Activated T-helper 2 cell treated with anti-CD3 and anti-CD28 coated beads, Interferon-gamma antibody, Interleukin-2, Interleukin-4, amounts not matched to agents 10 μg/mL and 5 μg/mL and 100 μg/mL, durations not matched to agents 14 hours and 24 hours and 36 hours (primary cell): Measurements from ENCODE around the gene C10orf67. TPM values are rescaled to one million over a fixed set of nuclear protein-coding genes. Genes with fewer than 3 reads are reported as not detected.
"Not testable (repeated sequence)": the region's sequence is repeated elsewhere in the genome, so short reads cannot be mapped to it uniquely, and the experiment has no call there.

Source experiments
- DNase-seq: peaks from one replicate; pipeline ENCODE4 v3.0.0; 2021; ENCODE audit warnings: low spot score
- H3K27ac Mint-ChIP-seq: one replicate; pipeline ENCODE4 v1.8.0; 2021; ENCODE audit warnings: mixed read lengths
- H3K27me3 Mint-ChIP-seq: one replicate; pipeline ENCODE4 v1.8.0; 2021; ENCODE audit warnings: low read depth, mixed read lengths
- H3K36me3 Mint-ChIP-seq: one replicate; pipeline ENCODE4 v1.8.0; 2021; ENCODE audit warnings: low read depth, mixed read lengths
- H3K4me1 Mint-ChIP-seq: one replicate; pipeline ENCODE4 v1.8.0; 2021; ENCODE audit warnings: low read depth, mixed read lengths
- H3K4me3 Mint-ChIP-seq: one replicate; pipeline ENCODE4 v1.8.0; 2021; ENCODE audit warnings: low read depth, mild to moderate bottlenecking, moderate library complexity, mixed read lengths
- H3K9me3 Mint-ChIP-seq: one replicate; pipeline ENCODE4 v1.8.0; 2021; ENCODE audit warnings: mixed read lengths
- intact Hi-C: fragments of 100-400 bp; cut with micrococcal nuclease; formaldehyde crosslinking; loops from one replicate; pipeline ENCODE4 v1.15.1; 2023
- total RNA-seq: library from RNA; stranded (reverse); gene quantifications from 2 replicates; pipeline ENCODE4 v1.2.3, GENCODE V29; 2022

Gene C10orf67
- total RNA-seq, 1 donor from 2014 or later: not detected

- H3K4me1 Mint-ChIP-seq: peaks cover 43% of the 10 kb centered on the region
- intact Hi-C loops: no loop called here
- H3K9me3 Mint-ChIP-seq: no peaks in the 10 kb centered on the region
- H3K27me3 Mint-ChIP-seq: no peaks in the 10 kb centered on the region
- H3K27ac Mint-ChIP-seq: no peak overlapping the region
- H3K36me3 Mint-ChIP-seq: peaks cover 1% of the 10 kb centered on the region
- no peak for DNase-seq
- no peak overlapping the region for H3K4me3 Mint-ChIP-seq
These were observed 26.5 kb upstream of the C10orf67 start for GRCh38 chr10:23371073-23371472.

- H3K4me1 Mint-ChIP-seq: peaks cover 49% of the 10 kb centered on the region
- H3K36me3 Mint-ChIP-seq: peaks cover 3% of the 10 kb centered on the region
- intact Hi-C loops: no loop called here
- H3K9me3 Mint-ChIP-seq: no peaks in the 10 kb centered on the region
- no peak overlapping the region for H3K27ac Mint-ChIP-seq
- no peak overlapping the region for H3K4me3 Mint-ChIP-seq
- DNase-seq: no peak
- no peaks in the 10 kb centered on the region for H3K27me3 Mint-ChIP-seq
These were observed 25.5 kb upstream of the C10orf67 start for GRCh38 chr10:23370106-23370505.

GRCh38 chr10:23368816-23369640 lies 24.4 kb upstream of the C10orf67 start:
- Mint-ChIP-seq H3K4me3 (peak overlapping the region; percentile 53), H3K9me3 (no peaks in the 10 kb centered on the region), H3K4me1 (peaks cover 55% of the 10 kb centered on the region), H3K27ac (peak overlapping the region; percentile 60), H3K36me3 (peaks cover 3% of the 10 kb centered on the region), H3K27me3 (no peaks in the 10 kb centered on the region)
- peak; percentile 16 for DNase-seq
- intact Hi-C loops: loop anchor here (1.0 to 10.0 kb wide), 6 partner anchors 24 to 1096 kb away; partner anchors contain the start of gene MSRB2

DNA sequence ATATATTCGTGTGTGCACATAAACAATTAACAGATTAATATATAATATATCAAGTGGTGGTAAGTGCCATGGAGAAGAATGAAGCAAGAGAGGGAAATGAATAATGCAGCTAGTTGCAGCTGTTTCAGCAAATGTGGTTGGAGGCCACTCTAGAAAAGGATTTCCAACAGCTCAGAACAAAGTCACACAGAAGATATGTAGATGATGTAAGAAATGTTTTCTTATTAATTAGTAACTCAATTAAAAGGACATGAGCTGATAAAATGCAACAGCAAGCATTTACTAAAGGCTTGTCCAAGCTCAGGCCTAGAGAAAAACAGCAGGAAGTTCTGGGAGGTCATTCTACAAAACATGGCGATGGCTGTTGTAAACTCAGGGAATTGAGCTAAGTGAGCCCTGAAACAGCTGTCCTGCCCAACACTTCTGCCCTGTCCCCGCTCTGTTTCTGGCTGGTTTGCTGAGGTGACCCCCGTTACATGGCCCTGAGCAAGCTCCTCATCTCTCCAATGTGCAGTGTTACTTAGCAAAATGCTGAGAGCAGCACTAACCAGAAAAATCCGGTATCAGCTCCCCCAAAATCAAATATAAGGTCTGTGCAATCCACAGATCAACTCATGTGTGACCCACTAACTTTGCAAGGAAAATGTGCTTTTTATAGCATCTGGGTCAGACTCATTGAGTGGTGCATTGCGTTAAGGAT lies 23.4 kb upstream of the C10orf67 start:
- Mint-ChIP-seq H3K4me3 (peak overlapping the region; percentile 53), H3K27me3 (no peaks in the 10 kb centered on the region), H3K36me3 (peaks cover 3% of the 10 kb centered on the region), H3K27ac (peak overlapping the region; percentile 40), H3K4me1 (peaks cover 58% of the 10 kb centered on the region), H3K9me3 (peaks cover 3% of the 10 kb centered on the region)
- no peak for DNase-seq
- intact Hi-C loops: loop anchor here (1.0 to 10.0 kb wide), 6 partner anchors 25 to 1097 kb away; partner anchors contain the start of gene MSRB2

DNA sequence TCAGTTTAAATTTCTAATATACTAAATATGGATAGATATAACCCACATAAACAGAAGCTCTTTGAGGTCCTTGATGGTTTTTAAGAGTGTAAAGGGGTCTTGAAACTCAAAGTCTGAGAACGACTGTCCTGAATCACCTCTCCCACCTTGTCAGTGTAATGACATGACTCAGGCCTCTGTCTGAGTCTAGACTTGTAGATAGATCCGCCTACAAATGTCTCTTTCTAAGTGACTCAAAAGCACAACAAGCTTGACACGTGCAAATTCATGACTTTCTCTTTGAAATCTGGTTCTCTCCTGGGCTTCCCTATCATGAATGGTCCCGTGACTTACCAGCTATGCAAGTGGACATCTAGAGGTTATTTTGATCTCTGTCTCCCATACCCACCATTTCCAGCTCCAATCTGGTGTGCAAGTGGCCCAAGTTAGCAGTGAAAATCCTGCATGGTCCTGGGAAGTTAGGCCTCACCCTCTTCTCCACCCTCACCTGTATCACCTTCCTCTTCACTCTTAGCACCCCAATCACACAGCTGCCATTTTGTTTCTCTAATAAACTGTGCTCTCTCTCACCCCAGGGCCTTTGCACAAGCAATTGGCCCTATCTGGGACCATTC lies 20.9 kb upstream of the C10orf67 start:
- intact Hi-C loops: loop anchor here (2.0 to 10.0 kb wide), 4 partner anchors 33 to 1099 kb away; partner anchors contain the start of genes MSRB2 and OTUD1
- H3K36me3 Mint-ChIP-seq, H3K4me3 Mint-ChIP-seq, DNase-seq, H3K27ac Mint-ChIP-seq, H3K27me3 Mint-ChIP-seq, H3K9me3 Mint-ChIP-seq: not testable (repeated sequence)
- H3K4me1 Mint-ChIP-seq: peaks cover 70% of the 10 kb centered on the region

DNA sequence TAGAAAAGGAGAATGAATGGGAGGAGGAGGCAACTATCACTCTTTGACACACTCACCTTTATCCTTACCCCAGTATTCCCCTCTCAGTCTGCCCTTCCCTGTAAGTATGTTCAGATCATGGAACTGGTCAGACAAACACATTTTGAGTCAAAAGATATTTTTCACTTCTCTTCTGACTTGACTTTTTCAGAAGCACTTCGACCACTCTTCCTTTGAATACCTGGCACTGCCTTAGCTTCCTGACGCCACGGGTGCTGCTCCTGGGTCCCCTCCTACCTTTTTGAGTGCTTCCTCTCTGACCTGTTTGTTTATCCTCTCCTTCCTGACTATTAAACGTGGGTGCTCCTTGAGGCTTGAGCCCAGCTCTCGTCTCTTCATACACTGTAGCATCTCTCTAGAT lies 19.8 kb upstream of the C10orf67 start:
- H3K27me3 Mint-ChIP-seq: no peaks in the 10 kb centered on the region
- peaks cover 60% of the 10 kb centered on the region for H3K4me1 Mint-ChIP-seq
- no peak for DNase-seq
- H3K27ac Mint-ChIP-seq: peak overlapping the region; percentile 90
- H3K36me3 Mint-ChIP-seq: peaks cover 3% of the 10 kb centered on the region
- H3K9me3 Mint-ChIP-seq: peaks cover 3% of the 10 kb centered on the region
- intact Hi-C loops: loop anchor here (2.0 to 10.0 kb wide), 3 partner anchors 74 to 1100 kb away; partner anchors contain the start of genes MSRB2 and OTUD1
- H3K4me3 Mint-ChIP-seq: peak overlapping the region; percentile 2

DNA sequence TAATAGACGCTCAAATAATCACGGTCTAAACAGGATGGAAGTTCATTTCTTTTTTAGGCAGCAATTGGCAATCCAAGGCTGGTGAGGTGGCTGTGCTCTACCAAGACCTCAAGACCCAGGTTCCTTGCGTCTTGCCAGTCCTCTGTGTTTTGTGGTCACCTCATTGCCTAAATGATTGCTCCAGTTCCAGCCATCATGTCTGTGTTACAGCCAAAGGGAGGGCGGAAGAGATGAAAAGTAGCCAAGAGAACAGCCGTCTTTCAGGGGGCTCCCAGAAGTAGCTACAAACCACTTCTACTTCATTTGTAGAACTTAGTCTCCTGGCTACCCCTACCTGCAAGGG lies 19.2 kb upstream of the C10orf67 start:
- Mint-ChIP-seq H3K27me3 (no peaks in the 10 kb centered on the region), H3K9me3 (peaks cover 3% of the 10 kb centered on the region), H3K4me1 (peaks cover 54% of the 10 kb centered on the region), H3K4me3 (peak overlapping the region; percentile 71), H3K36me3 (peaks cover 3% of the 10 kb centered on the region), H3K27ac (peak overlapping the region; percentile 90)
- intact Hi-C loops: loop anchor here (2.0 to 10.0 kb wide), 4 partner anchors 21 to 1101 kb away; partner anchors contain the start of genes MSRB2 and OTUD1
- no peak for DNase-seq

GRCh38 chr10:23362879-23363792 lies 18.5 kb upstream of the C10orf67 start:
- Mint-ChIP-seq H3K36me3 (peaks cover 3% of the 10 kb centered on the region), H3K9me3 (peaks cover 3% of the 10 kb centered on the region), H3K4me3 (peak overlapping the region; percentile 71), H3K27me3 (no peaks in the 10 kb centered on the region), H3K4me1 (peaks cover 47% of the 10 kb centered on the region), H3K27ac (peak overlapping the region; percentile 90)
- intact Hi-C loops: loop anchor here (2.0 to 10.0 kb wide), 3 partner anchors 20 to 1102 kb away; partner anchors contain the start of gene MSRB2
- peak; percentile 24 for DNase-seq

DNA sequence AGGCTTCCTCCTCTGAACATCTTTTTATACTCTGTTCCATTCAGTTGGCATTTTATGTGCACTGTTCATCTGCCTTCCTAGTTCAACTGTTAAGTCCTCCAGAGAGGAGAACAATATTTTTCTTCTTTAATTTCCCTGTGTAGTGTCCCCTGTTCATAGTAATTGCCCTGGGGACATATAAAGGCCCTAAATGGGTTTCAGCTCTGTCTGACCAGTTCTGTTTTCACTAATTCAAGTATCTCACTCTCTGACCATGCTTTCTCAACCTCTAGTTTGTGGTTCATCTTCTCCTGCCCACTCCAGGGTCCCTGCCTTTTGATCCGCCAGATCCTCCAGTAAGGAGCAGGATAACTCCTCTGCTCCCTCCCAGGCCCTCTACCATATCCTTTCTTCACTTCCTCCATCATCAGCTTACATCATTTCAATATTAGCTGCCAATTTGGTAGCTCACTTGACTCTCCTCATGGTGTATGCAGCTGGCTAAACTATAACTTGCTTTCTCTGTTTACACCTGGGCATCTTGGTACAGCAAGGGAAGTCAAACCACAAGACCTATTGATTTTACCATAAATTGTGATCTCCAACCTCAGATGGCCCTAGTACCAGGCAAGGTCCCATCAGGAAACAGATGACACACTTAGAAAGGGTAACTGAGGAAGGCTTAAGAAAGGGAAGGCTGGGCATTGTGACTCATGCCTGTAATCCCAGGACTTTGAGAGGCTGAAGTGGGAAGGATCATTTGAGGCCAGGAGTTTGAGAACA lies 17.7 kb upstream of the C10orf67 start:
- H3K4me3 Mint-ChIP-seq: no peak overlapping the region
- peaks cover 3% of the 10 kb centered on the region for H3K36me3 Mint-ChIP-seq
- H3K9me3 Mint-ChIP-seq: peaks cover 3% of the 10 kb centered on the region
- no peak overlapping the region for H3K27ac Mint-ChIP-seq
- H3K4me1 Mint-ChIP-seq: peaks cover 42% of the 10 kb centered on the region
- DNase-seq: no peak
- intact Hi-C loops: loop anchor here (2.0 to 10.0 kb wide), 3 partner anchors 19 to 1103 kb away; partner anchors contain the start of gene MSRB2
- no peaks in the 10 kb centered on the region for H3K27me3 Mint-ChIP-seq

DNA sequence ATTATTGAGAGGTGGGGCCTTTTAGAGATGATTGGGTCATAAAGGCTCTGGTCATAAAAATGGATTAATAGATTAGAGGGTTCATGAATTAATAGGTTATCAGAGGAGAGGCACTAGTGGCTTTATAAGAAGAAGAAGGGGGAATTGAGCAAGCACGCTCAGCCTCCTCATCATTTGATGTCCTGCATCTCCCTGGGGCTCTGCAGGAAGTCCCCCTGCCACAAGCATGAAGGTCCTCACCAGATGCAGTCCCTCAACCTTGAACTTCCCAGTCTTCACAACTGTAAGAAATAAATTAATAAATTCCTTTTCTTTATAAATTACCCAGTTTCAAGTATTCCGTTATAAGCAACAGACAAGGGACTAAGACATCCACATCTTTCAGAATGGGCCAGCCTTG lies 17.1 kb upstream of the C10orf67 start:
- H3K27ac Mint-ChIP-seq: no peak overlapping the region
- peaks cover 40% of the 10 kb centered on the region for H3K4me1 Mint-ChIP-seq
- H3K36me3 Mint-ChIP-seq: peaks cover 3% of the 10 kb centered on the region
- peaks cover 3% of the 10 kb centered on the region for H3K9me3 Mint-ChIP-seq
- no peak for DNase-seq
- H3K27me3 Mint-ChIP-seq: no peaks in the 10 kb centered on the region
- H3K4me3 Mint-ChIP-seq: no peak overlapping the region
- intact Hi-C loops: loop anchor here (2.0 to 10.0 kb wide), 3 partner anchors 19 to 1103 kb away; partner anchors contain the start of gene MSRB2

DNA sequence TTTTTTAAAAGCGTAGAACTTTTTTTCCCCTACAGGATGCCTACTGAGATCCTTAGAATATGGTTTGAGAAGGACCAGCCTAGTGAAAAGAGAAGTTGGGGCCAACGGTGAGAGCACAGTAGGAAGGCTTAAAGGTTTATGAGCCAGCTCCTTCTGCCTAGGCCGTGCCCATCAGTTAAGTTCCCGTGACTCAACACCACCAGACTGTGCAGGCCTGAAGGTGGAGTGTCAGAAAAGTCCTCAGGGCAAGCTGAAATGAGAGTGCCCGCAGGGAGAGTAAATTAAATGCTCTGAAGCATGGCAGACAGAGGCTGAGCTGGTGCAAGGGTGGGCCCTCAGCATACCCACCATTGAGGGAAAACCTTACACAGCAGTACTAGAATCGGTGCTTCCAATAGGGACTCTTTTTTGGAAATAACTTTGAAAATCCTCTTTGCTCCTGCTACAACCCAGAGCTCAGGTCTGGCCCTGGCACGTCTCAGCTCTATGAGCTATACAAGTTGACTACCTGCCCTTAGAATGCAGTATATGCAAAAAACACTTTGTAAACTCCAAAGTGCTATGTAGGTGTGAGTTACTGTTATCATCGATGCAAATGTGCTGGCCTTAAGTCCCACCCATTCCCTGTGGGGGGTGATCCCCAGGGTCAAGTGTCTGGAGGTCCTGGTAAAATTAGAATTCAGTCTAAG lies 15.2 kb upstream of the C10orf67 start:
- DNase-seq: no peak
- Mint-ChIP-seq H3K4me1 (peaks cover 28% of the 10 kb centered on the region), H3K4me3 (no peak overlapping the region), H3K27me3 (peaks cover 6% of the 10 kb centered on the region), H3K9me3 (peaks cover 3% of the 10 kb centered on the region), H3K36me3 (no peaks in the 10 kb centered on the region), H3K27ac (no peak overlapping the region)
- intact Hi-C loops: loop anchor here (10.0 kb wide), 2 partner anchors 265 to 1105 kb away; partner anchors contain the start of gene MSRB2
